DMS53 treated with DMSO at 0.1 percent for 48 hours (cell line): ENCODE results near the gene FBXO9.

Experiments used
- DNase-seq: peaks from one replicate; lab custom pipeline; 2025; ENCODE audit not compliant: unreplicated experiment; lab: John Stamatoyannopoulos, UW

Gene FBXO9

DNA sequence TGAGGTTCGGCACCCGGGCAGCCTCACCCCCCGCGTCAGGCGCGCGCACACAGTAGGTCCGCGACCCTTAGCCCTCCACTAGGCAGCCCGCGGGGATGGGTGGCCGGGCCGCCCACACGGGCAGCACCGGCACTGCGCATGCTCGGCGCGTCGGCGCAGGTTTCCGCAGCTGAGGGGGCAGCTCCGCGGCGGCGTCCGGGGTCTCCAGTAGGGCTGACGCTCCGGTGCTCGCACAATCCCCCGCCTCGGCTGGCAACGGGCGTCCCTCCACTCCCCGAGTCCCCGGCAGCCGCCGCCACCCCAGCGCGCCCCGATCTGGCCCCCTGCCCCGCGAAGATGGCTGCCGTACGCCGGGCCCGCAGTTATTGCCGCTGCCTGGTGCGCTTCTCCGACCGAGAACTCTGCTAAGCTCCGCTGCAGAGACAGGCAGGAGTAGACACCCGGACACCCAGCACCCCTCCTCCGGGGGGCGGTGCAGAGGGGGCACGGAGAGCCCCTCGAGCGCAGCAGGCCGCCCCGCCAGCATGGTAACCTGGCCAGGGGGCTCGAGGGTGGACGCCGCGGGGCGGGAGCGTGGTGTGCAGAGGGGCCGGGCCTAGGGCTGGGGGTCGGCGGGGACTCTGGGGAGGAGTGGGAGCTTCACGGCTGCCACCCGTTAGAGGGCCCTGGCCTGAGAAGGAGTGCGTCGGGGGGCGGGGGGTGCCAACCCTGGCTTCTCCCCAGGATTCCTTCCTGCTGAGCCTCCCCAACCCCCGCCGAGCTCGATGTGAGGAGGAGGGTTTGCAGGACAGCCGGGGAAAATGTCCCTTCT, at the start of gene FBXO9:
FBXO9 (plus strand) TSS at position 139 of the 811 bp plus-strand sequence; CDS start at position 525, 386 bp downstream.
- DNase-seq = peak; percentile 70

DNA sequence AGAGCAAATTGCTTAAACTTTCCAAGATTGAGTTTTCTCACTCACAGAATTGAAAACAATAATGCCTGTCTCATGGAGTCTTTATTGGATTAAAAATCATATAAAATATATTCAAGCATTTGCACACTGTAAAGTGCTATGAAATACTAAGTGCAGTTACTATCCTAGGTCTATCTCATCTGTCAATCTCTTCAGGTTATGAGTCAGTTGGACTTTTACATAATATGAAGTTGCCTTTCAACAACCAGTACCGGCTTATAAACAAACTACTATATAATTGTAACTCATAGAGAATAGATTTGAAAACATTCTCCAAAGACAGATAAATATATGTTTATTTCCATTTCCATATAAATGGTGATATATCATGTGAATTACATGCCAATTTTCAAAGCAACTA, 49.7 kb upstream of the FBXO9 start:
- DNase-seq = no peak

DNA sequence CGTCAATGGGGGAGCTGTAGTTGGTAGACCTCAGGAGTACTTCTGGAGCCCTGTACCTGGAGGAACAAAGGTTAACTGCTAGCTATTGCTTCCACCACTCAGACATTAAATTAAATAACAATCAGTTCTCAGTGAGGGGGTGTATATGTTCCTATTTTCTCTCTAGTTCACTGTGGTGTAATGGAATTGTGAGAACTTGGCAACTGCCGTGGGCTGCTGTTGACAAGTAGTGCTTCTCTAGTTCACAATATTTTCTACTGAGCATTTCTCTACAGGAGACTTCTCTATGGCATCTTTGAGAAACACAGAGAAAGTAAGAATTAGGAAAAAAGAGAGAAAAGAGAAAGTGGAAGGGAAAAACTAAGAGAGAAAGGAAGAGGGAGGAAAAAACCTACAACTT, 46.8 kb upstream of the FBXO9 start:
- DNase-seq = no peak

DNA sequence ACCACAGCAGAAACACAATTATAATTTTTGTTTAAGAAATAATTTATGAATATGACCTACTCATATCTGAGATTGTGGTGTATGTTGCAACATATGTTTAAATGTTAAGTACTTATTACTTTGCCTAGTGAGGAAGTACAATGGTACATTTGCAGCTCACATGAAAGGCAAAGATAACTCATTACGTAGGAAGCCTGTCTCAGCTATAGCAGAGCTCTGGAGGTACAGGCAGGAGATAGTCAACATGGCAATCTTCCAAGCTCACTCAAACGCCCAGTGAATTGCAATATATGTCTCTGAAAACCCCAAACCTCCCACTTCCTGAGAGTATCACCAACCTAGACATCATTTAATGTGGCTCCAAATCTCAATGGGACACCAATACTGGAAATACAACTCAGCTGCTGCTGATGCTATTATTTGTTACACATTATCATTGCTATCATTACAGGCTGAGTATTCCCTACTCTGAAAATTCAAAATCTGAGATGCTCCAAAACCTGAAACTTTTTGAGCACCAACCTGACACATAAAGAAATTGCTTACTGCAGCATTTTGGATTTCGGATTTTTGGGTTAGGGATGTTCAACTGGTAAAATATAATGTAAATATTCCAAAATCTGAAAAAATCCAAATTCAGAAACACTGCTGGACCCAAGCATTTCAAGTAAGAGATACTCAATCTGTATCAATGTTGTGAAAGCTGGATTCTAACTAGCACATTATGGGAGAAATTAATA, 45.0 kb upstream of the FBXO9 start:
- DNase-seq = no peak

DNA sequence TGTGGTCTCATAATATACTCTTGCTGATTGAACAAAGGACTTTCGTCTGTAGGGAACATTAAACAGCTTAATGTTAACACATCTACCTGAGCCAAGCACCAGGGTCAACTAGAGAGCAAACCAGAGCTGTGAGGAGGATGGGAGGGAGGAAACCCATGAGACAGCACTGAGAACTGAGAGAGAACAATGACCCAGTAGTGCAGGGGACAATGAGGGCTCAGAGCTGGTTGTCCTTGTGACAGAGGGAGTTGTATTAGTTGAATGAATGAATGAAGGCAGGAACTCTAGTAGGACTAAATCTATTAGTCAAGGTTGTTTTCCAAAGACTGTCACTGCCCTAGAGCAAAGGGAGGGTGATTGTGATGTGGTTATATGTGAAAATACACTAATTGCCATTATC, 41.9 kb upstream of the FBXO9 start:
- DNase-seq = no peak

DNA sequence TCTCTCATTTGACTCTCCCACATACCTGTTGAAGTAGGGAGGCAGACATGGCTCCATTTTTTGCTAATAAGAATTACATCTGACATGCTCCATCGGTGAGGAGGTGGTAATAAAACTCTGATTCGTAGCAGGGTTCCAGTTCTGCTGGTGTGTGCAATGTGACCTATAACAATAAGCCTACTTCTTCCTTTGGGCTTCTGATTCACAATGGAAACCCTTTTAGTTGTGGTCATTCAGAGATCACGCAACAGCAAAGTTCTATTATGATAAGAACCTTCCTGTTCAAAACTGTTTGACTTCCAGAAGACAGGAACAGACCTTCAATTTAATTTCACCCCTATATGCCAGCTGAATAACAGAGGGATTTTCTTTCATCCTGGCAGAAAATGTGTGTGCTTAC, 38.7 kb upstream of the FBXO9 start:
- no peak for DNase-seq

DNA sequence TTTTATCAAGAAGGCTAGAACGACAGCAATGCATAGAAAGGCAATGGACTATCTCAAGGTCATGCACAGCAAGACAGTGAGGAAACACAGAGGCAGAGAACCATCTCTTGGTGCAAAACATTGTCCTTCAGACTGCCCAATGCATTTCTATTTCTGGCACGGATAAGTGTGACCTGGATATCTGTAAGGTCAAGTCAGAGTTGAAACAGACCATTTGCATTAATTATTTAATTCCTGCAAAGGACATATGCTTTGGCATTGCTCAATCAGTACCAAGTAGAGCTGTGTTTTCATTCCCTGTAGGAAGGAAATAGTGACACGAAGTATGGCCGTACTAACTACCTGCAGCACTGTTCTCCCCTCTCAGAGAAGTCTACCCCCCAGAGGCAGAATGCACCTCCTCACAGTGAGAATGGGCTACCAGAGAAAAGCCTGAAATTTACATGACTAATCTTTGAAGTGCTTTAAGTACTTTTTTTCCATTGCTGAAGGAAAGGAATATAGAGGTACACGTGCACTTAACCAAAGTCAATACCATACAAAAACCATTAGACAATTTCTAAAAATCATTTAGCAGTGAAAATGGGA, 38.0 kb upstream of the FBXO9 start:
- DNase-seq = no peak

DNA sequence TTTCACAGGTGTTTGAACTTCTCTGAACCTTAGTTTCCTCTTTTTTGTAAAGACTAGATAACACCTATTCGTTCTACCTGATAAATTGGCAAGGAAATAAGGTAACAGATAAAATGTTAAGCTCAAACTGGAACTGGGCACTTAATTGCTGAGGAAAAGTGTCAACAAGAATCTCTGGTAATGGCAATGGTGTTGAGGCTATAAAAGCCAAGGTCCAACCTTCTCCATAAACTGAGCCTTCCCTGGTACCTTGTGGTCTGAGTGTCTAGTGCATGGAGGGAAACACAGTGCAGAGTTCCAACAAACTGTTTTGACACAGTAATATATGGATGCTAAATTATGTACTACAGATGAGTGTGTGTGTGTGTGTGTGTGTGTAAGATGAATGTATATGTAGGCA, 36.7 kb upstream of the FBXO9 start:
- no peak for DNase-seq

DNA sequence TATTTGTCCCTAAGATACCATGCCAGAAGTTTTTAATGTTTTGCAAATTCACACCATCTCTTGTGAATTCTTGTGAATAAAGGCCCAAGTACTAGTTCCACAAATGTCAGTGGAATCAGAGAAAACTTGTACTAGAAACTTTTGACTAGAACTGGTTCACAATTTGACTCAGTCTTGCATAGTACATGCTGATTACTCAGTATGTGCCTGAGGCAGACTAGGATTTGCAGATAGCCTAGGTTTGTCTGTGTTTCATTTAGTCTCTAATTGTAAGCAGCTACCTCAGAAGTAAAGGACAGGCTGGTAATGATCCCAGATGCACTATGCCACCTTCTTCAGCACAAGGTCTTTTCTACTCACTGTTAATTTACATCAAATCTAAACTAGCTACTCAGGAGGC, 35.9 kb upstream of the FBXO9 start:
- no peak for DNase-seq

DNA sequence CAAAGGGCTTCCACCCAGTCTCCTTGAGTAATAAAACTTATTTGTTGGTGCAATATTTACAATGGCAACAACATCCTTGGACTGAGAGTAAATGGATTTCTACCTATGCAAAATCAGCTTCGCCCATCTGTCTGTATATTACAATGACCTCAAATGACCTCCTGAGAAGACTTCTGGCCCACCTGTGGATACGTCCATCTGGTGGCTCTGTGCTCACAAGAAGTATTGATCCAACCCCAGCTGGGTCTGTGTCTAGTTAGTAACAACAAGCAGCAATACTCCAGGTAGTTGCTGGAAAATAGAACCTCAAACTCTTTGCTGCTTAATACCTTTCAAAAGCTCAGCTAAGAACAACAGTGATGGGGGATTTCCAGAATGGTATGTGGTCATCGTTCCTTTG, 35.4 kb upstream of the FBXO9 start:
- DNase-seq = no peak

DNA sequence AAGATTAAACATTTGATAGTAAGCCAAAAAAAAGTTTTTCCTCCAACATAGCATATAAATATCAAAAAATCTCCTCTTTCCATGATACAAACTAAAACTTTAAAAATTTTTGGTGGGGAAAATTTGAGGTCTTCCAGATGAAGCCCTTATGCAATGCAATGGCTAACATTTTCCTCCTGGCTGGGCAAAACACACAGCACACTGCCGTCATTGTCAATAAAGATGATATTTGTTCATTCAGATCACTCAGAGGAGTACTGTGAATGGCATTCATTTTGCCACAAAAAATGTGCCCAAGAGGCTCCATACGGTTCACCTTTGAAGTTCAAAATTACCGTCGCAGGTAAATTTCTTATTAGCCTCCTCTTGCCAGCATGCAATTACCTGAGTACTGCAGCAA, 33.9 kb upstream of the FBXO9 start:
- no peak for DNase-seq

DNA sequence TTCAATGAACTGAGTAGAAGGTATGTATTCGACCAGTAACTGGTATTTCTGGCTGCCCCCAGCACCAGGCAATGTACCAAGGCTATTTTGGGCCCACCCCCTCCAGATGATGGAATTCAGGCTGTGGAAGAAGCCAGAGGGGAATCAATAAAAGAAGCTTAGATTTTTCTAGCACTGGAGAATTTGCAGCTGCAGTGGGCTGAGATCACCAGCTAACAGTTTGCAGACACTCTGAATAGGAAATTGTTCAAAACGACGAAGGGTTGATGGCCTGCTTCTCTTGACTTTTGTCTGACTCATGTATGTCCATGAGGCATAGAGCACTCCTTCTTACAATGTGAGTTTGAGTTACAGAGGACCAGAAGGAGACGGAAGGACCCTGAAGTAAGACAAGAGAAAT, 32.4 kb upstream of the FBXO9 start:
- DNase-seq = no peak

DNA sequence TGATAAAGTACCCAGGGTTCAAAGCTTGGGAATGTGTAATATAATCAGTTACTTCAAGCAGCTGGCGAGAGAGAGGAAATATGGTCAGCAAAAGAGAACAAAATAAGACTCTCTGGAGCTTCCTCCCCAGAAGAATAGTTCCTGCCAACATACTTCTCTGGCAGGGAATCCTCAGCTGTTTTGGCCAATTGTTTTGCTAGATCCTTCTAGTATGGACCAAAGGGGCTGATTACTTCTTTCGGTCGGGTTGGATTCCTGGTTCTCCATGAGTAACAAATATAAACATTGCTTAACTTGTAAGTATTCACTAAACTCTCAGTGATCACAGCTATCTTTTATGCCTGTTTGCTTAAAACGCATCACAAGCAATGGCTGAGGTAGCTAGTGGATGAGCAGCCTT, 31.4 kb upstream of the FBXO9 start:
- DNase-seq = no peak

DNA sequence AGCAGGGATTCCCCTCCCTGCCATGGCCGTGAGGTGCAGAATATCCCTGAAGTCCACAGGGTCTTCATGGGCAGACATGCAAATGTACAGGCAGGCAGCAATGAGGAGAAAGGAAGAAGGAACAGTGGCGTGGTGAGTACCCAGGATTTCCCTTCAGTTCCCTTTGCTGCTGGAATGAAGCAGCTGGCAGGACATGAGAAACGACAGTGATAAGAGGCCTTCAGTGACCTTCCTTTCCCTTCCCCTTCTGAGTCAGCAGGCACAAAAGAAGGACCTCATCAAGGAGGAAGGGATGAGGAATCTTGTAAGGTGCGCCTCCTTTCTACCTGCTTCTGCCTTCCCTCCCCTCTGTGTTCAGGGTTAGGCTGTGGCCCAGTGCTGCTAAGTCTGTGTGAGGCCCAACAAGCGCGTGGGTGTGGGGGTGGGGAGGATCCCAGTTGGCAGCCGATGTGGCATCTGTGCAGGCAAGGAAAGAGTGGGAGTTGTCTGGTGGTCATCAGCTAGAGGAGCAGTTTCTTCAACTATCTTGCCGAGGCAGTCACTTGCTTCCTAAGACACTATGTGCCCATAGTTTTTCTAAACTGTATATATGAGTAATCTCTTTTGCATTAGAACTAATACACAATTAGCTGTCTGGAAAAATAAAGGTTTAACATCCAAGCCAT, 29.5 kb upstream of the FBXO9 start:
- no peak for DNase-seq

DNA sequence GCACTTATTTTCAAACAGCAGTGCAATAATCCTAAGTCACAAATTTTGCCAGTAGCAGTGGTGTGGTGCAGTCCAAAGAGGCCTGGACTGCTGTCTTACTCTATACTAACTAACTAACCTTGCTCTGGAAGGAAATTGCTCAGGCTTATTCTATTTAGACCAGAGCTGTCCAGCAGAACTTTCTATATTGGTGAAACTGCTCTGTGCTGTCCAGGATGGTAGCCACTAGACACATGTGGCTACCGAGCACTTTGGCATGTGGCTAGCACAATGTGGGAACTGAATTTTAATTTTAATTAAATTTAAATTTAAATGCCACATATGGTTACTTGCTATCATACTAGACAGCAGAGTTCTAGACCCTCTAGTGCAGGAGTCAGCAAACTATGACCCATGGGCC, 27.1 kb upstream of the FBXO9 start:
- DNase-seq = no peak

DNA sequence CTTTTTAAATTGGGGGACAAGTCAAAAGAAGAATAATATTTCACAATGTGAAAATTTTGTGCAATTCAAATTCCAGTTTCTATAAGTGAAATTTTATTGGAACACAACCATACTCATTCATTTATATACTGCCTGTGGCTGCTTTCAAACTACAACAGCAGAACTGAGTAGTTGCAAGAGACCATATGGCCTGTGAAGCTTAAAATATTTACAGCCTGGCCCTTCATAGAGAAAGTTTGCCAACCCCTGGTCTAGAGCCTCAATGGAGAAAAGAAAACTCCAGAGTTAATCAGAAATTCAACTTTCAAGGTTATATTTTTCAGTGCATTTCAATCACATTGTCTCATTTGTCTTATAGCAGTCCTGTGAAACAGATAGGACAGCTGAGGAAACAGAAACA, 26.6 kb upstream of the FBXO9 start:
- DNase-seq = no peak

DNA sequence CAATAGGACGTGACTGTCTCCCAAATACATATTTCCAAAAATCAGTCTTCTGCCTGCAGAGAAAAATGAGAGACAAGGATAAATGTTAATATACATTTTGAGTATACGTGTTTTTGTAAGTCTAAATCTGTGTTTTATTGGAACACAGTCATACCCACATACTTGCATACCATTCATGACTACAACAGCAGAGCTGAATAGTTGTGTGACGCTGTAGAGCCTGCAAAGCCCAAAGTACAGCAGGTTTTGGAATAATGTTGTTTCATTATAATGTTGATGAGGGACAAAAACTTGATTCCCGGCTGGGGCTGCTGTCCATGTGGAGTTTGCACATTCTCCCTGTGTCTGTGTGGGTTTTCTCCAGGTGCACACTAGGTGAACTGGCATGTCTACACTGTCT, 23.8 kb upstream of the FBXO9 start:
- no peak for DNase-seq

DNA sequence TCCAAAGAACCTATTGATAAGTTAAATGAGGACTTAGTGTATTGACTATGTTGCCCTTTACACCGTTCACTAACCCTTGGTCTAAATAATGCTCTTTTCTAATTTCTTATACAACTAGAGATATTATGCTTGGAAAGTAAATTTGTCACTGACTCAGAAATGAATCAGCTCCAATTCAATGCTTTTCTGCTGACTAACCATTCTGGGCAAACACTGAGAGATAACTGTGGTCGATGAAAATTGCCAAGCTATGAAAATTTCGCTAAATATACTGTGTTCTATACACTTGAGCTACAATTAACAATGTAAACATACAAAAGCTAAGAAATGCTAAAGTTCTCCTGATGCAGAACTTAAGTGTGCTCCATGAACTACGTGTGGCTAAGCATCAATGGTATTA, 23.1 kb upstream of the FBXO9 start:
- DNase-seq = no peak

DNA sequence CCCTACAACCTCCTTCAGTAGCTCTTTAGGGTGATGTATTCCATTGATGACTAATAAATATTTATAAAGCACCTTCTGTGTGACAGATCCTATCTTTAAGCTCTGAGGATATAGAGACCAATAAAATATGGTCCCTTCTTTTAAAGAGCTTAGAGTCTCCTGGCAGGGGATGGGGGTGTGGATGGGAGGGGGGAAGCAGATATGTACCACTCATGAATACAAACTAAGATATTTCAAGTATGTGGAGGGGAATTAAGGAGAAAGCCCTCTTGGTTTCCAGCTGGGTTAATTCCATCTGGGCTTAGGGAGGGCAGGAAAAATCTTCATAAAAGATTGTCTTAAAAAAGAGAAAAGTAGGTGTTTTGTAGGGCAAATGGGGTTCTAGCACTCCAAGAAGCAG, 21.6 kb upstream of the FBXO9 start:
- DNase-seq = no peak

DNA sequence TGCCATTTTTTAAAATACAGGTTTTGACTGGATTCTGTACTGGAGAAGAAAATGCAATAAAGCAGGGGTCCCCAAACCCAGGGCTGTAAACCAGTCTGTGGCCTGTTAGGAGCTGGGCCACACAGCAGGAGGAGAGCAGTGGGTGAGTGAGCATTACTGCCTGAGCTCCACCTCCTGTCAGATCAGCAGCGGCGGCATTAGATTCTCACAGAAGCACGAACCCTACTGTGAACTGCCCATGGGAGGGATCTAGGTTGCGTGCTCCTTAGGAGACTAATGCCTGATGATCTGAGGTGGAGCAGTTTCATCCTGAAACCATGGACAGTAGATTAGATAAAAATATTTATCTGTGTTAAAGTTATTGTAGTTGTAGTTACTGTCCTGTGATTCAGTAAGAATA, 21.1 kb upstream of the FBXO9 start:
- no peak for DNase-seq

DNA sequence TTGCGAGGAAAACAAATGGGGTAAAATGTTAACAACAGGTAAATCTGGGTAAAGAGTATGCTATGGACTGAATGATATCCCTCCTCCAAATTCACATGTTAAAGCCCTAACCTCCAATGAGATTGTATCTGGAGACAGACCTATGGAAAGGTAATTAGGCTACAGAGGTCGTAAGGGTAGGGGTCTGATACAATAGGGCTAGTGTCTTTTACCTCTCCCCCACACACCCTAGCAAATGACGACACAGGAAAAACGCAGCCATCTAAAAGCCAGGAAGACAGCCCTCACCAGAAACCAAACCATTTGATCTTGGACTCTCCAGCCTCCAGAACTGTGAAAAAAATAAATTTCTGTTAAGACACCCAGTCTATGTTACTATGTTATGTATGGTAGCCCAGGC, 20.6 kb upstream of the FBXO9 start:
- no peak for DNase-seq
